NCI-H446 (cell line): Measurements from ENCODE around the gene PLAAT1.

Source experiments
- DNase-seq, 2 experiments: peaks; one replicate each; lab custom pipeline; 2025; lab: John Stamatoyannopoulos, UW

The PLAAT1 gene

DNA sequence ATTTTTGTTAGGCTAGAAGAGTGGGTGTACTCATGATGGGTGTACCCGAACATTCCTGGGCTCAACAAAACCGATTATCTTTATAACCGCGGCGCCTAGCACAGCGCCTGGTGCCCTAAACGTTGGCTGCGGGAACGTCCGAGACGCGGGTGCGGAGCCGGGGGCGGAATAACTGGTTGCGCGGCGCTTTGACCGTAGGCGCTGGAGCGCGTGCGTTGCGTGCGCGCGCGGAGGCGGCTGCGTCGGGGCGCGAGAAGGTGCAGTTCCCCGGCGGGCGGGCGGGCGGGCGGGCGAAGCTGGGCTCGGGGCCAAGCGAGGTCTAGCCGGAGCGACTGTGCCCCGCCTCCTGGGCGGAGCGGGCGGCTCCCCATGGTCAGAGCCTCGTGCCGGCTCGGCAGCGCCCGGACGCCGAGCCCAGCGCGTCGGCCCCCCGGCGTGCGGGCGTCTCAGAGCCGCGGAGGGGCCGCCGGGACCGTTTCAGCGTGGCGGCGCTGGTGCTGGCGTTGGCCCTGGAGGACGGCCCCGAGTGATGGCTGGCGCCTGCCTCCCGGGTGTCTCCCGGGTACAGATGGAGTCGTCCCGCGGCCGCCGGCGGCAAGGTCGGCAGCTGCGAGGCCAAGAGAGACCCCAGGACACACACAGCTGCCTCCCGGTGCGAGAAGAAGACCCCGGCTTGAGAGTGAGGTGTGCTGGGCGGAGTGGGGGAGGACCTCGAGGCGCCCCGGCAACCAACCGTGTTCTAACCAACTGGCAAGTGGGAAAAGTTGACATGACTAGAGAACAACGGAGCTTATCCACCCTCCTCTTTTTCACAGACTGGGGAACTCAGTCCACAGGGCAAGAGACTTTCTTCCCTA lies at the start of gene PLAAT1:
TSS of gene PLAAT1 (plus strand) at position 373 of the 857 bp plus-strand sequence. CDS start 14,429 bp downstream, outside the sequence.
- peak; percentile 37 to 90 for DNase-seq

- DNase-seq: no peak
Measured at GRCh38 chr3:193194371-193194770, 46.7 kb upstream of the PLAAT1 start.

DNA sequence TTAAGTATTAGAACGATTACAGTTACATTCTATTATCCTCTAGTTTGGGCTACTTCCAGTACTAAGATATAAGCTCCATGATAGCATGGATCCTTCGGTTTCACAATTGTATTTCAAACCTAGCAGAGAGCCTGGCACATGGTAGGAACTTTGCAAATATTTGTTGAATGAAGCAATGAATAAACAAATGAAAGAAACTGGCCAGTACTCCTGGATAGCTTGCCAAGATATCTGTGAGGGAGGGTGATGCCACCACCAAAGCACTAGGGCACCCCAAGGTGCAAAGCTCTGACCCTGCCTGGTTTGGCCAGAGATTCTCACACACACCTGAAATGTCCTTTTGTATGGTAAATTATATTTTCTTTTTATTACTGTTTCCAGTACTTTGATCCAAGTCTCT lies 44.3 kb upstream of the PLAAT1 start:
- no peak for DNase-seq

DNA sequence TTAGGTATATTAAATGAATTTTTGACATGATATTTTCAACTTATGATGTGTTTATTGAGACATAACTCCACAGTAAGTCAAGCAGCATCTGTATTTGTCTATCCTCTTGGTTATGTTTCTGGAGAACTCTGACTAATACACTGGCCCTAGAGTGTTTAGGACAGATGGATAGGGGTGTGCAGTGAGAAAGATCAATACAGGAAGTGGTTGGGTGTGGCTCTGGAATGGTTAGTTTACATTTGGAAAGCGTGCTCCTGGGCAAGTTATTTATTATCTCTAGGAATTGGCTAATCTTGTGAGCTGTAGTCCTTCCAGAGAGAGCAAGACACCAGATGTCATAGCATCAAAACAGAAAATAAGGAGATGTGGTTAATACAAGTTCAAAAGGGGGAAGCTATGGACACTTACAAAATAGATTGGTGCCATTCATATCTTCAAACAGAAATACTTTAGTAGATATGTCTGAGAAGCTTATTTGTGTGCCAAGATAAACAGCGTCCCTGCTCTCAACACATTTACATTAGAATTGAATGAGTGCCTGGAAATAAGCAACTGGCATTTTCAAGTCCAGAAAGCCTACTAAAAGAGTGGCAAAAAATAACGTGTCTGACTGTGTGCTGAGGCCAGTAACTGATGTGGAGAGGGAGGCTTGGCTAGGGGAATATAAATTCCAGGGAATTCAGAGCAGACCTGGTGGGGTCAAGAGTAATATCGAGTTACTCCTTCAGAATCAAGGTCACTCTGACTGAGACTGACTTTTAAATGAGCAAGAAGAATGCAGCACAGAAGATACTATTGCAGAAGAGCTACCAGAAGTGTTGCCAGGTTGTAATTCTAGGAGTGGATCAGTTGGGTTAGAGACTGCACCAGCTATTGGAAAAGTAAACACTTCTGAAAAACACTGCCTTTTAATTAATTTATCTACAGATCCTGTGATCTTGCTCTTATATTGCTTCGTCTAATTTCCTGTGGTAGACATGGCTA lies 33.4 kb upstream of the PLAAT1 start:
- peak; percentile 41 to 57 for DNase-seq

DNA sequence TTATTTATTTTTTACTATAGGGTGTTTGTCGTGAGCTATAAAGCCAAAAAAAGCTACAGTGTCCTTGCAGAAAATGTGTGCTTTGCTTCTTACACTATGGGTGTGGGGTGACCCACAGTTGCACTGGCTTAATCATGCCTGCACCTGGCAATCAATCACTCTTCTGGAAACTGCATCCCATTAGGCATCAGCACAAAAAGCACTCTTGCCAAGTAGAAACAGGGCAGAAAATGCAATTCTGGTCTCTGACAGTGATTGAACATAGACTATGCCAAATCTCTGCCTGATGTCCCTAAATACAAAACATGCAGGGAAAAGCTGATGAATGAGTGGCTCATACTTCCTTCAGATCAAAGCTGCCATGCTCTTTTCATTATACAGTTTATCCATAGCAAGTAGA lies 30.4 kb upstream of the PLAAT1 start:
- peak in 1 of 2 experiments; percentile 67 for DNase-seq

DNA sequence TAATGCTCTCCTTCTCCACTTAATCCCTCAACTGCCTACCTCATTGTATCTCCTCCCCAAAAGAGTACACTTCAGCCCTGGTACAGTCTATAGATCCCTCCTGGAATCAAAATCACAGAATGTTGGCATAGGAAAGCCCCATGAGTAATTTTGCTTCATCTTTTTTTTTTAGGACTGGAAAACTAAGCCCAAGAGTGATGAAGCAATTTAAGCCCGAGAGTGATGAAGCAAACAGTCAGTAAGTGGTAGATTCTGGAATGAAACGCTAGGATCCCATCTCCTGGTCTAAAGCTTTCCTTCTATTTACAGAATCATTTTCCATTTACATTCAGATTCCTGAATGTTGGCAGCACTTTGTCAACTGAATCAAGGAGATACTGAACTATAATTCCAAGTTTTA lies 29.8 kb upstream of the PLAAT1 start:
- DNase-seq: no peak

DNA sequence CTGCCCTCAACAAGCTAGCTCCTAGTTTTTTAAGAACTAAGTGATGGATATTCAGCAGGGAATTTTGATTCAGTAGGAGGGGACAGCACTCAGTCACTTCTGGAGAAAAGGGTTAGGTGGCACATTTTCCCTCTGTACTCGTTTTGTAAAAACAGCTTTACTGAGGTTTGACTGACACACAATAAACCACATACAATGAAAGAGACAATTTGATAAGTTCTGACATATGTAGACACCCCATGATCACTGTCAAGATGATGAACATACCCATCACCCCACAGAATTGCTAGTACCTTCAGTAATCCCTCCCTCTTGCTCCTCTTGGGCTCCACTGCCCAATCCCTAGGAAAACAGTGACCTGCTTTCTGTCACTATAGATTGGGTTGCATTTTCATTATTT lies 29.0 kb upstream of the PLAAT1 start:
- DNase-seq: no peak

DNA sequence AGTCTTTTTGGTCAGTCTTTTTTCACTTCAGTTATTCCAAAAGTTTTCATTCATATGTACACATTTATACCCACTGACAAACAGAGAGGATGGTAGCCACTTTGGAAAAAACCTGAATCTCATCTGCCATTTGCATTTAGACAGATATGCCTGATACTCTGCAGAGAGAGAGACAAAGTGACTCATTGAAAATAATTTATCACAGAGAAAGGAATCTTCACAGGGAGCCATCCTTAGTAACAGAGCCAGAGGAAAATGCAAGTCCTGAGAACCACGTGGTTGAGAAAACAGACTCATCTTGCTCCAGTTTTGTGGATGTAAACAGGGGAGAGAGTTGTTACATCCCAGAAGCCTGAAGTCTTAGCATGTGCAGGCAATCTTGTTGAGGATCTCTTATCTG lies 28.2 kb upstream of the PLAAT1 start:
- DNase-seq: no peak

- no peak for DNase-seq
Measured at GRCh38 chr3:193214445-193214844, 26.6 kb upstream of the PLAAT1 start.

GRCh38 chr3:193225302-193226125 lies 15.5 kb upstream of the PLAAT1 start:
- no peak for DNase-seq

- DNase-seq: no peak
Measured at GRCh38 chr3:193228206-193228605, 12.8 kb upstream of the PLAAT1 start.

- no peak for DNase-seq
Measured at GRCh38 chr3:193229851-193230420, 11.1 kb upstream of the PLAAT1 start.

GRCh38 chr3:193230610-193231009 lies 10.4 kb upstream of the PLAAT1 start:
- peak in 1 of 2 experiments; percentile 36 for DNase-seq

GRCh38 chr3:193231201-193231600 lies 9.8 kb upstream of the PLAAT1 start:
- DNase-seq: no peak

DNA sequence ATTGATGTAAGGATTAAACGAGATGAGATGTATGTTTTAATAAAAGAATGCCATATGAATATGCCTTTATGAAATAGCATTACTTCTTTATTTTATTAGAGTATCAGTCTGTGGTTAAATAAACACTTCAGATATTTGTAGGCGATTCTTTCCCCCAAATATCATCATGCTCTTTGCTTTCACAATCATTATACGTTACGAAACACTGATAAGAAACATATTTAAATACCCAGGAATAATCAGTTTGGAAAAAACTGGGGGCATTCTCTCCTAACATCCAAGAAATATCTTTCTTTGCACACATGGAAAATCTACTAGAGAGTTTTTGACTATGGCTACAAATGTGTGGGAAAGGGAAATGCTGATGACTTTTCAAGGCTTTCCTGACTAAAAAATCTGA lies 4.4 kb upstream of the PLAAT1 start:
- no peak for DNase-seq

DNA sequence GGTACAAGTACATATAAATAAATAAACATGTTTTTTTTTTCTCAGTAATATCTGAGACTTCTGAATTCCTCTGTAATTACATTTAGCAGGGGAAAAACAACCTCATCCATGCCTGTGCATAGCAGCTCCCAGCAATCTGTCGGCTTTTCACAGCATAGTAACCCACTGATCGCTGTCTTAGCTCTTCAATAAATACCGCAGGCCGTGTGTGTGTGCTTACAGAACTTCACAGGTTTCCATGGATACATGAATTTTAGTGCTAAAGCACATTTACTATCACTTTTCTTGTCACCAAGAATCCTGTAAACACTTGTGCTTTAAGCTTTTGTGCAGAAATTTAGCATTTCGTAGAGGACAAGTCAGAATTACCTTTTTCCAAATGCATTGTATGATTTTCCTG lies 4.0 kb upstream of the PLAAT1 start:
- DNase-seq: no peak

GRCh38 chr3:193240436-193240849 lies 579 bp upstream of the PLAAT1 start:
- DNase-seq: no peak

- DNase-seq: no peak
Measured at GRCh38 chr3:193241716-193242115, 694 bp downstream of the PLAAT1 start.

DNA sequence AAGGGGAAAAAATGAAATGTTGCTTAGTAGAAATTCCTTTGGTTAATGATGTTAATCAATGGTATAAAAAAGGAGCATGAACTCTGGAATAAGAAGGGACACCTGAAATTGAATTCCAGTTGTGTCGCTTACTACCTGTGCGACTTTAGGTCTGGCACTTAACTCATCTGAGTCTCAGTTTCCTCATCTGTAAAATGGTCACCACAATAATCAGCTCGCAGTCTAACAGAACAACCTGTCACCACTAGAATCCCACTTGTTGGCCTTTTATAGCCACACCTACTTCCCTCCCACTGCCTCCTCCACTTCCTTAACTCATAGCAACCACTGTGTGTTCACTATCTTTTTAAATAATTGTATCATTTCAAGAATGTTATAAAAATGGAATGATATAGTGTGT lies 2.5 kb downstream of the PLAAT1 start:
- DNase-seq: no peak

GRCh38 chr3:193248848-193249468 lies 7.9 kb downstream of the PLAAT1 start:
- DNase-seq: no peak

DNA sequence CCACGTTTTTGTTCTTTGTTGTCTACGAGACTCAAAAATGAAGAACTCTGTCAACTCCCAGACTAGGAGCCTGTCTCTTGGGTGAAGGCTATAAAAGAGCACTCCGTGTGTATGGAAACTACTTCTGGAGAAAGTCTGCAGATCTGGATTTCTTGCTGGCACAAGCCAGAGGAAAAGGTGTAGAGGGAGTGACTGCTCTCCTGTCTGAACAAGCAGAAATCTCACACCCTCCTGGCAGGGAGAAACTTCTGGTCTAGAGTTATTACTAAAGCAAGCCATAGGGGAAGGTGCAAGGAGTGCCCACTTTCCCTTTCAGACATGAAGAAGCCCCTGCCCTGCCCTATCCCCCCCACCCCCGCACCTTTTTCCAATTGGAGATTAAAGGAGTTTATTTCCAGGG lies 9.5 kb downstream of the PLAAT1 start:
- no peak for DNase-seq
